Measurements from ENCODE around the gene PODXL.
A peak's percentile ranks its signal among the peaks of the same experiment; 100 is the strongest.

Gene PODXL

DNA sequence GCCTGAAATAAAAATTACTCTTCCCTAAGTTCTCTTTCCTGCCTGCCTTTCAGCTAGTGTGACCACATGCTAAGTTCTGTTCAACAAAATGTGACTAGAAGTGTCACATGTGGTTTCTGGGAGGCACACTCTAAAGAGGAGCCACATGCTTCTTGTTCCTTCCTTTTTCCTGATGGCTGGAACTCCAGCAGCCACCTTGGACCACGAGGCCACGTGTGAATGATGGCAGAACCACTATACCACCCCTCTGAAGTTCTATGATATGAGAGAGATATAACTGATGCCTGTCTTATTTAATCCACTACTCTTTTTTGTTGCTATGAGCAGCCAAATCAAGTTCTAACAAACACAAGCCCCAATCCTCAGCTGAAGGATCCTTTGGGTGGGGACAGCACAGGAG lies 8.1 kb downstream of the PODXL start:
- no peaks in the 10 kb centered on the region for H3K36me3 ChIP-seq (ENCODE audit: control insufficient read depth, insufficient read depth, low read length)
- no peak for TF ChIP-seq CTCF (IDR thresholded peaks at IDR 0.05; ENCODE audit: insufficient read depth, low read length, poor library complexity, severe bottlenecking)
- no peak for DNase-seq (ENCODE audit: extremely low read depth, insufficient read length)
- no peak overlapping the region for H3K4me3 ChIP-seq (replicated peaks; ENCODE audit: low read depth, low read length)
- H3K27me3 ChIP-seq (replicated peaks; ENCODE audit: control insufficient read depth, insufficient read depth, low read length), result no peaks in the 10 kb centered on the region; the same call in none of the 2 replicates

GRCh38 chr7:131547589-131547988 lies 8.8 kb downstream of the PODXL start:
- Histone ChIP-seq H3K27me3 (replicated peaks; ENCODE audit: control insufficient read depth, insufficient read depth, low read length) (no peaks in the 10 kb centered on the region; the same call in none of the 2 replicates), H3K4me3 (replicated peaks; ENCODE audit: low read depth, low read length) (no peak overlapping the region), H3K36me3 (ENCODE audit: control insufficient read depth, insufficient read depth, low read length) (no peaks in the 10 kb centered on the region)
- TF ChIP-seq CTCF (IDR thresholded peaks at IDR 0.05; ENCODE audit: insufficient read depth, low read length, poor library complexity, severe bottlenecking), result no peak
- DNase-seq (ENCODE audit: extremely low read depth, insufficient read length), result no peak

GRCh38 chr7:131546583-131547141 lies 9.8 kb downstream of the PODXL start:
- no peaks in the 10 kb centered on the region; the same call in none of the 2 replicates for H3K27me3 ChIP-seq (replicated peaks; ENCODE audit: control insufficient read depth, insufficient read depth, low read length)
- no peak for DNase-seq (ENCODE audit: extremely low read depth, insufficient read length)
- H3K4me3 ChIP-seq (replicated peaks; ENCODE audit: low read depth, low read length), result no peak overlapping the region
- H3K36me3 ChIP-seq (ENCODE audit: control insufficient read depth, insufficient read depth, low read length), result no peaks in the 10 kb centered on the region
- peak; percentile 89 for TF ChIP-seq CTCF (IDR thresholded peaks at IDR 0.05; ENCODE audit: insufficient read depth, low read length, poor library complexity, severe bottlenecking)

DNA sequence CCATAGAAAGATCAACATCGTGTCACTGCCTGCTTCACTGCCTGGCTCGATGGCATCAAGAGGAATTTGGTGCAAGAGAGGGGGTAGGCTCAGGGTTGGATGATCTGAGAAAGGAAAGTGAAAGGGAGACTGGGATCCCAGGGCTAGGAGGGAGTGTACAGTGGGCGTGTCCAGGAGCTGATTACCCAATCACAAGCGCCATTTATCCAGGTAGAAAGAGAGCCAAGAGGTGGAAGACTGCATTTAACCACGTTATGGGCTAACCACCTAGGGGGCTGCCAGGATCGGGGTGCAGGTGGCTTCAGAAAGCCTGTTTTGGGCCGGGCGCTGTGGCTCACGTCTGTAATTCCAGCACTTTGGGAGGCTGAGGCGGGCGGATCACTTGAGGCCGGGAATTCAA lies 10.3 kb downstream of the PODXL start:
- no peaks in the 10 kb centered on the region; the same call in none of the 2 replicates for H3K27me3 ChIP-seq (replicated peaks; ENCODE audit: control insufficient read depth, insufficient read depth, low read length)
- no peaks in the 10 kb centered on the region for H3K36me3 ChIP-seq (ENCODE audit: control insufficient read depth, insufficient read depth, low read length)
- H3K4me3 ChIP-seq (replicated peaks; ENCODE audit: low read depth, low read length), result no peak overlapping the region
- no peak for DNase-seq (ENCODE audit: extremely low read depth, insufficient read length)
- TF ChIP-seq CTCF (IDR thresholded peaks at IDR 0.05; ENCODE audit: insufficient read depth, low read length, poor library complexity, severe bottlenecking), result no peak

- Histone ChIP-seq H3K36me3 (ENCODE audit: control insufficient read depth, insufficient read depth, low read length) (no peaks in the 10 kb centered on the region), H3K27me3 (replicated peaks; ENCODE audit: control insufficient read depth, insufficient read depth, low read length) (no peaks in the 10 kb centered on the region; the same call in none of the 2 replicates), H3K4me3 (replicated peaks; ENCODE audit: low read depth, low read length) (no peak overlapping the region)
- peak; percentile 42 for TF ChIP-seq CTCF (IDR thresholded peaks at IDR 0.05; ENCODE audit: insufficient read depth, low read length, poor library complexity, severe bottlenecking)
- DNase-seq (ENCODE audit: extremely low read depth, insufficient read length), result no peak
Measured at GRCh38 chr7:131544449-131545301, 11.8 kb downstream of the PODXL start.
